Activated T-helper 2 cell treated with anti-CD3 and anti-CD28 coated beads, Interferon-gamma antibody, Interleukin-2, Interleukin-4, amounts not matched to agents 10 μg/mL and 5 μg/mL and 100 μg/mL, durations not matched to agents 14 hours and 24 hours and 36 hours (primary cell): ENCODE measurements around the gene KIF22. TPM values are rescaled to one million over a fixed set of nuclear protein-coding genes. Genes with fewer than 3 reads are reported as not detected.
A peak's percentile ranks its signal among the peaks of the same experiment; 100 is the strongest.
"Not testable (repeated sequence)": the region's sequence is repeated elsewhere in the genome, so short reads cannot be mapped to it uniquely, and the experiment has no call there.

Source experiments
- DNase-seq: peaks from one replicate; pipeline ENCODE4 v3.0.0; 2021; ENCODE audit warnings: low spot score
- H3K27ac Mint-ChIP-seq: one replicate; pipeline ENCODE4 v1.8.0; 2021; ENCODE audit warnings: mixed read lengths
- H3K27me3 Mint-ChIP-seq: one replicate; pipeline ENCODE4 v1.8.0; 2021; ENCODE audit warnings: low read depth, mixed read lengths
- H3K36me3 Mint-ChIP-seq: one replicate; pipeline ENCODE4 v1.8.0; 2021; ENCODE audit warnings: low read depth, mixed read lengths
- H3K4me1 Mint-ChIP-seq: one replicate; pipeline ENCODE4 v1.8.0; 2021; ENCODE audit warnings: low read depth, mixed read lengths
- H3K4me3 Mint-ChIP-seq: one replicate; pipeline ENCODE4 v1.8.0; 2021; ENCODE audit warnings: low read depth, mild to moderate bottlenecking, moderate library complexity, mixed read lengths
- H3K9me3 Mint-ChIP-seq: one replicate; pipeline ENCODE4 v1.8.0; 2021; ENCODE audit warnings: mixed read lengths
- intact Hi-C: fragments of 100-400 bp; cut with micrococcal nuclease; formaldehyde crosslinking; loops from one replicate; pipeline ENCODE4 v1.15.1; 2023
- total RNA-seq: library from RNA; stranded (reverse); gene quantifications from 2 replicates; pipeline ENCODE4 v1.2.3, GENCODE V29; 2022

KIF22 gene
- total RNA-seq, 1 donor from 2014 or later = 136 TPM

- H3K27ac Mint-ChIP-seq = no peak overlapping the region
- no peaks in the 10 kb centered on the region for H3K36me3 Mint-ChIP-seq
- no peaks in the 10 kb centered on the region for H3K4me1 Mint-ChIP-seq
- DNase-seq = no peak
- intact Hi-C loops = no loop called here
- H3K9me3 Mint-ChIP-seq = no peaks in the 10 kb centered on the region
- H3K4me3 Mint-ChIP-seq = no peak overlapping the region
- H3K27me3 Mint-ChIP-seq = peaks cover 8% of the 10 kb centered on the region
Observed at GRCh38 chr16:29774730-29775129, 15.8 kb upstream of the KIF22 start.

GRCh38 chr16:29775742-29776408 lies 14.7 kb upstream of the KIF22 start:
- Mint-ChIP-seq H3K4me1 (no peaks in the 10 kb centered on the region), H3K9me3 (no peaks in the 10 kb centered on the region), H3K36me3 (no peaks in the 10 kb centered on the region), H3K27ac (no peak overlapping the region), H3K27me3 (peaks cover 8% of the 10 kb centered on the region), H3K4me3 (no peak overlapping the region)
- intact Hi-C loops = no loop called here
- DNase-seq = no peak

GRCh38 chr16:29777576-29778350 lies 12.8 kb upstream of the KIF22 start, which contains the start of gene ZG16:
Gene ZG16 (plus strand): TSS chr16:29778256. CDS start chr16:29779267, 1,011 bp downstream.
- no peak for DNase-seq

GRCh38 chr16:29779474-29779873 lies 11.1 kb upstream of the KIF22 start:
- intact Hi-C loops = no loop called here
- no peaks in the 10 kb centered on the region for H3K36me3 Mint-ChIP-seq
- no peak for DNase-seq
- peaks cover 8% of the 10 kb centered on the region for H3K27me3 Mint-ChIP-seq
- no peaks in the 10 kb centered on the region for H3K9me3 Mint-ChIP-seq
- H3K4me3 Mint-ChIP-seq = no peak overlapping the region
- no peak overlapping the region for H3K27ac Mint-ChIP-seq
- H3K4me1 Mint-ChIP-seq = peaks cover 9% of the 10 kb centered on the region

More at GRCh38 chr16:29777576-29778350, 12.8 kb upstream of the KIF22 start, which contains the start of gene ZG16:
- H3K4me1 Mint-ChIP-seq = no peaks in the 10 kb centered on the region
- no peaks in the 10 kb centered on the region for H3K9me3 Mint-ChIP-seq
- peaks cover 8% of the 10 kb centered on the region for H3K27me3 Mint-ChIP-seq
- intact Hi-C loops = no loop called here
- H3K4me3 Mint-ChIP-seq = no peak within 1 kb of the TSS
- H3K27ac Mint-ChIP-seq = no peak within 1 kb of the TSS
- H3K36me3 Mint-ChIP-seq = no peaks in the 10 kb centered on the region

- H3K4me1 Mint-ChIP-seq = peaks cover 27% of the 10 kb centered on the region
- H3K4me3 Mint-ChIP-seq, H3K27me3 Mint-ChIP-seq, intact Hi-C loops, H3K9me3 Mint-ChIP-seq, DNase-seq, H3K27ac Mint-ChIP-seq, H3K36me3 Mint-ChIP-seq: not testable (repeated sequence)
Observed at GRCh38 chr16:29783094-29783953, 7.2 kb upstream of the KIF22 start.

- H3K27ac Mint-ChIP-seq = no peak overlapping the region
- intact Hi-C loops = no loop called here
- peaks cover 29% of the 10 kb centered on the region for H3K4me1 Mint-ChIP-seq
- H3K9me3 Mint-ChIP-seq = no peaks in the 10 kb centered on the region
- H3K36me3 Mint-ChIP-seq = no peaks in the 10 kb centered on the region
- no peak for DNase-seq
- no peak overlapping the region for H3K4me3 Mint-ChIP-seq
- peaks cover 6% of the 10 kb centered on the region for H3K27me3 Mint-ChIP-seq
Observed at GRCh38 chr16:29784157-29784556, 6.4 kb upstream of the KIF22 start.

GRCh38 chr16:29784901-29785500 lies 5.5 kb upstream of the KIF22 start:
- intact Hi-C loops = no loop called here
- H3K27ac Mint-ChIP-seq = no peak overlapping the region

GRCh38 chr16:29787155-29787554 lies 3.4 kb upstream of the KIF22 start:
- H3K9me3 Mint-ChIP-seq, H3K27me3 Mint-ChIP-seq, H3K27ac Mint-ChIP-seq, intact Hi-C loops, H3K4me3 Mint-ChIP-seq, DNase-seq: not testable (repeated sequence)
- Mint-ChIP-seq H3K36me3 (peaks cover 17% of the 10 kb centered on the region), H3K4me1 (peaks cover 39% of the 10 kb centered on the region)

More at GRCh38 chr16:29784901-29785500, 5.5 kb upstream of the KIF22 start:
- Mint-ChIP-seq H3K36me3 (no peaks in the 10 kb centered on the region), H3K4me1 (peaks cover 31% of the 10 kb centered on the region), H3K27me3 (no peaks in the 10 kb centered on the region), H3K4me3 (peak overlapping the region; percentile 57), H3K9me3 (no peaks in the 10 kb centered on the region)
- peak; percentile 67 for DNase-seq

- H3K27me3 Mint-ChIP-seq = no peaks in the 10 kb centered on the region
- H3K36me3 Mint-ChIP-seq = peaks cover 37% of the 10 kb centered on the region
- H3K4me3 Mint-ChIP-seq = peak overlapping the region; percentile 98
- intact Hi-C loops = loop anchor here (1.0 to 2.0 kb wide), 5 partner anchors 16 to 89 kb away; partner anchors contain the start of genes C16orf54 and PAGR1
- DNase-seq = no peak
- H3K9me3 Mint-ChIP-seq = no peaks in the 10 kb centered on the region
- peak overlapping the region; percentile 93 for H3K27ac Mint-ChIP-seq
- peaks cover 48% of the 10 kb centered on the region for H3K4me1 Mint-ChIP-seq
Observed at GRCh38 chr16:29789775-29790182, 772 bp upstream of the KIF22 start.

- intact Hi-C loops = loop anchor here (1.0 to 2.0 kb wide), 5 partner anchors 14 to 91 kb away; partner anchors contain the start of genes C16orf54 and PAGR1
- no peaks in the 10 kb centered on the region for H3K9me3 Mint-ChIP-seq
- H3K36me3 Mint-ChIP-seq = peaks cover 49% of the 10 kb centered on the region
- H3K4me3 Mint-ChIP-seq = peak overlapping the region; percentile 98
- peaks cover 42% of the 10 kb centered on the region for H3K4me1 Mint-ChIP-seq
- no peaks in the 10 kb centered on the region for H3K27me3 Mint-ChIP-seq
- DNase-seq = no peak
- H3K27ac Mint-ChIP-seq = peak overlapping the region; percentile 93
Observed at GRCh38 chr16:29790949-29791844, 646 bp downstream of the KIF22 start.
